ENCODE data around the gene FAM171A1.

FAM171A1 gene

GRCh38 chr10:15321431-15322341 is 49.4 kb downstream of the FAM171A1 start:
- H3K4me3 ChIP-seq (ENCODE audit: low read depth, low read length), result no peak overlapping the region
- no peaks in the 10 kb centered on the region for H3K36me3 ChIP-seq
- no peak overlapping the region for H3K27ac ChIP-seq
- H3K27me3 ChIP-seq (ENCODE audit: insufficient read depth, low read depth, severe bottlenecking), result no peaks in the 10 kb centered on the region
- no peak for TF ChIP-seq CTCF (IDR thresholded peaks at IDR 0.05; ENCODE audit: low read depth, low read length)
- DNase-seq, result no peak
- no peaks in the 10 kb centered on the region for H3K9me3 ChIP-seq (ENCODE audit: severe bottlenecking)

- no peak for TF ChIP-seq CTCF (IDR thresholded peaks at IDR 0.05; ENCODE audit: low read depth, low read length)
- Histone ChIP-seq H3K9me3 (ENCODE audit: severe bottlenecking) (no peaks in the 10 kb centered on the region), H3K27ac (no peak overlapping the region), H3K36me3 (no peaks in the 10 kb centered on the region), H3K4me3 (ENCODE audit: low read depth, low read length) (no peak overlapping the region), H3K27me3 (ENCODE audit: insufficient read depth, low read depth, severe bottlenecking) (no peaks in the 10 kb centered on the region)
- no peak for DNase-seq
Measured at GRCh38 chr10:15320522-15321203, 50.4 kb downstream of the FAM171A1 start.

GRCh38 chr10:15320118-15320517 is 51.0 kb downstream of the FAM171A1 start:
- Histone ChIP-seq H3K9me3 (ENCODE audit: severe bottlenecking) (no peaks in the 10 kb centered on the region), H3K36me3 (no peaks in the 10 kb centered on the region), H3K27ac (no peak overlapping the region), H3K27me3 (ENCODE audit: insufficient read depth, low read depth, severe bottlenecking) (no peaks in the 10 kb centered on the region), H3K4me3 (ENCODE audit: low read depth, low read length) (no peak overlapping the region)
- no peak for DNase-seq
- no peak for TF ChIP-seq CTCF (IDR thresholded peaks at IDR 0.05; ENCODE audit: low read depth, low read length)

- no peak for DNase-seq
- no peak overlapping the region for H3K27ac ChIP-seq
- no peak for TF ChIP-seq CTCF (IDR thresholded peaks at IDR 0.05; ENCODE audit: low read depth, low read length)
- no peaks in the 10 kb centered on the region for H3K27me3 ChIP-seq (ENCODE audit: insufficient read depth, low read depth, severe bottlenecking)
- no peak overlapping the region for H3K4me3 ChIP-seq (ENCODE audit: low read depth, low read length)
- no peaks in the 10 kb centered on the region for H3K36me3 ChIP-seq
- H3K9me3 ChIP-seq (ENCODE audit: severe bottlenecking), result no peaks in the 10 kb centered on the region
Measured at GRCh38 chr10:15316871-15317464, 54.1 kb downstream of the FAM171A1 start.

- Histone ChIP-seq H3K9me3 (ENCODE audit: severe bottlenecking) (no peaks in the 10 kb centered on the region), H3K4me3 (ENCODE audit: low read depth, low read length) (no peak overlapping the region), H3K27me3 (ENCODE audit: insufficient read depth, low read depth, severe bottlenecking) (no peaks in the 10 kb centered on the region), H3K27ac (no peak overlapping the region), H3K36me3 (no peaks in the 10 kb centered on the region)
- no peak for DNase-seq
- no peak for TF ChIP-seq CTCF (IDR thresholded peaks at IDR 0.05; ENCODE audit: low read depth, low read length)
Measured at GRCh38 chr10:15316145-15316544, 54.9 kb downstream of the FAM171A1 start.
